ENCODE results near the gene TAC1. TPM values are rescaled to one million over a fixed set of nuclear protein-coding genes. Genes with fewer than 3 reads are reported as not detected.

The TAC1 gene
- total and polyA plus RNA-seq, 12 donors, result 1.3 to 12.0 (median 4.3) TPM; not detected in 1

- Histone ChIP-seq H3K9me3 (replicated peaks in 1 of 3) (no peaks in the 10 kb centered on the region), H3K4me3 (no peak overlapping the region), H3K27me3 (peaks cover 52% of the 10 kb centered on the region), H3K27ac (no peak overlapping the region), H3K4me1 (replicated peaks in 1 of 2) (peaks cover 0 to 6% of the 10 kb centered on the region in 2 donors), H3K36me3 (replicated peaks in 1 of 2) (no peaks in the 10 kb centered on the region)
- DNase-seq, result no peak
- TF ChIP-seq CTCF (IDR thresholded peaks at IDR 0.05) (no peak), POLR2A (IDR thresholded peaks at IDR 0.05) (no peak)
- intact Hi-C loops (cut with DNase I), result no loop called here
- WGBS, 4 donors, result 48 to 56% (median 50%) methylated on average over 2 of the region's 2 CpGs
Measured at GRCh38 chr7:97734255-97734654, 2.4 kb downstream of the TAC1 start.

GRCh38 chr7:97735075-97735474 is 3.2 kb downstream of the TAC1 start:
- Histone ChIP-seq H3K27ac (no peak overlapping the region), H3K4me3 (no peak overlapping the region), H3K9me3 (replicated peaks in 1 of 3) (no peaks in the 10 kb centered on the region), H3K27me3 (peaks cover 48% of the 10 kb centered on the region), H3K36me3 (replicated peaks in 1 of 2) (no peaks in the 10 kb centered on the region), H3K4me1 (replicated peaks in 1 of 2) (peaks cover 0 to 6% of the 10 kb centered on the region in 2 donors)
- WGBS, 4 donors, result 71 to 79% (median 74%) methylated on average over 3 of the region's 3 CpGs
- intact Hi-C loops (cut with DNase I), result no loop called here
- TF ChIP-seq POLR2A (IDR thresholded peaks at IDR 0.05) (no peak), CTCF (IDR thresholded peaks at IDR 0.05) (no peak)
- DNase-seq, result no peak

- Histone ChIP-seq H3K36me3 (replicated peaks in 1 of 2) (no peaks in the 10 kb centered on the region), H3K4me3 (no peak overlapping the region), H3K27ac (no peak overlapping the region), H3K27me3 (no peaks in the 10 kb centered on the region), H3K4me1 (replicated peaks in 1 of 2) (no peaks in the 10 kb centered on the region), H3K9me3 (replicated peaks in 1 of 3) (no peaks in the 10 kb centered on the region)
- DNase-seq, result no peak
- intact Hi-C loops (cut with DNase I), result no loop called here
- no peak for TF ChIP-seq CTCF (IDR thresholded peaks at IDR 0.05)
- no peak for TF ChIP-seq POLR2A (IDR thresholded peaks at IDR 0.05)
Measured at GRCh38 chr7:97748482-97748881, 16.6 kb downstream of the TAC1 start.

- no peak overlapping the region for H3K27ac ChIP-seq
- TF ChIP-seq POLR2A (IDR thresholded peaks at IDR 0.05), result no peak
- no peak for TF ChIP-seq CTCF (IDR thresholded peaks at IDR 0.05)
- DNase-seq, result no peak
- H3K27me3 ChIP-seq, result no peaks in the 10 kb centered on the region
- H3K4me1 ChIP-seq (replicated peaks in 1 of 2), result no peaks in the 10 kb centered on the region
- no peak overlapping the region for H3K4me3 ChIP-seq
- 64 to 74% (median 70%) methylated on average over 2 of the region's 2 CpGs for WGBS, 4 donors
- H3K36me3 ChIP-seq (replicated peaks in 1 of 2), result no peaks in the 10 kb centered on the region
- no peaks in the 10 kb centered on the region for H3K9me3 ChIP-seq (replicated peaks in 1 of 3)
- intact Hi-C loops (cut with DNase I), result no loop called here
Measured at GRCh38 chr7:97751566-97751965, 19.7 kb downstream of the TAC1 start.

Data from adrenal gland (tissue), 12 donors.